Activated CD8-positive, alpha-beta memory T cell treated with anti-CD3 and anti-CD28 coated beads for 4 hours (primary cell): ENCODE measurements around the gene SOD3.

ENCODE experiments used
- DNase-seq, 2 donors: peaks; one replicate each; pipeline ENCODE4 v3.0.0-alpha.2; 2020; ENCODE audit warnings: low read depth in 2 of 2

Gene SOD3

GRCh38 chr4:24840826-24841543, 45.6 kb downstream of the SOD3 start:
- no peak for DNase-seq

- no peak for DNase-seq
These were observed 47.0 kb downstream of the SOD3 start for GRCh38 chr4:24842356-24842755.

- DNase-seq, result no peak
These were observed 47.7 kb downstream of the SOD3 start for GRCh38 chr4:24843096-24843495.

- DNase-seq, result no peak
These were observed 49.8 kb downstream of the SOD3 start for GRCh38 chr4:24845132-24845531.

GRCh38 chr4:24845902-24846301, 50.5 kb downstream of the SOD3 start:
- no peak for DNase-seq

- no peak for DNase-seq
These were observed 51.3 kb downstream of the SOD3 start for GRCh38 chr4:24846716-24847115.

- DNase-seq, result no peak
These were observed 54.0 kb downstream of the SOD3 start for GRCh38 chr4:24849351-24849750.

GRCh38 chr4:24849756-24850155, 54.4 kb downstream of the SOD3 start:
- no peak for DNase-seq
